HepG2 (cell line): Measurements from ENCODE around the gene CFAP99. TPM values are rescaled to one million over a fixed set of nuclear protein-coding genes. Genes with fewer than 3 reads are reported as not detected.
A peak's percentile ranks its signal among the peaks of the same experiment; 100 is the strongest.
"Not testable (repeated sequence)": the region's sequence is repeated elsewhere in the genome, so short reads cannot be mapped to it uniquely, and the experiment has no call there.

Source experiments
- CEBPB ChIP-seq: IDR thresholded peaks from 2 replicates; pipeline ENCODE4 v1.6.1; 2011; ENCODE audit warnings: low read depth, low read length, improper control_type of control experiment, borderline replicate concordance
- FOXA3 ChIP-seq: IDR thresholded peaks from 2 replicates; pipeline ENCODE4 v1.6.1; 2016; ENCODE audit warnings: missing genetic modification reagents, missing compliant biosample characterization
- FOXJ3 ChIP-seq: sonication (generic); formaldehyde crosslinking; IDR thresholded peaks from 2 replicates; pipeline ENCODE4 v1.4.0; 2020; ENCODE audit warnings: missing genetic modification reagents, mild to moderate bottlenecking, borderline replicate concordance
- HNF4A ChIP-seq: sonication (generic); formaldehyde crosslinking; IDR thresholded peaks from 2 replicates; pipeline ENCODE4 v1.4.0; 2020; ENCODE audit warnings: missing genetic modification reagents
- LCORL ChIP-seq, 2 experiments: fragments of 450-650 bp in 1 of 2; sonication (generic) in 1 of 2; formaldehyde crosslinking in 1 of 2; IDR thresholded peaks; 2 replicates each; pipeline versions ENCODE4 v1.5.0 to v1.6.1; 2017 to 2020; ENCODE audit warnings: antibody characterized with exemption in 1 of 2, missing genetic modification reagents in 1 of 2
- NAIF1 ChIP-seq: sonication (generic); formaldehyde crosslinking; IDR thresholded peaks from 2 replicates; pipeline ENCODE4 v1.5.0; 2020; ENCODE audit warnings: mild to moderate bottlenecking, missing genetic modification reagents, borderline replicate concordance
- NONO ChIP-seq, 2 experiments: fragments of 450-650 bp in 1 of 2; sonication (generic) in 1 of 2; formaldehyde crosslinking in 1 of 2; IDR thresholded peaks in 1 of 2; conservative IDR thresholded peaks in 1 of 2; 2 replicates each; pipeline versions ENCODE4 v1.6.1 to v1.8.0; 2017 to 2022; ENCODE audit warnings: mild to moderate bottlenecking in 1 of 2, missing genetic modification reagents in 1 of 2, moderate library complexity in 1 of 2
- TBL1XR1 ChIP-seq: fragments of 150-350 bp; IDR thresholded peaks from 2 replicates; pipeline ENCODE4 v1.6.1; 2014; ENCODE audit warnings: borderline replicate concordance, low read length; ENCODE audit not compliant: partially characterized antibody
- TRIM24 ChIP-seq: sonication (generic); formaldehyde crosslinking; IDR thresholded peaks from 2 replicates; pipeline ENCODE4 v1.8.0; 2022; ENCODE audit warnings: mild to moderate bottlenecking, missing genetic modification reagents
- ZMYM2 ChIP-seq: sonication (generic); formaldehyde crosslinking; IDR thresholded peaks from 2 replicates; pipeline ENCODE4 v1.8.0; 2022; ENCODE audit warnings: mild to moderate bottlenecking, missing genetic modification reagents
- ZNF350 ChIP-seq: sonication (generic); formaldehyde crosslinking; IDR thresholded peaks from 2 replicates; pipeline ENCODE4 v1.4.0; 2020; ENCODE audit warnings: mild to moderate bottlenecking, low read depth, missing genetic modification reagents, borderline replicate concordance
- polyA plus RNA-seq, 8 experiments: library from polyadenylated mRNA; depleted of rRNA in 3 of 8; stranded (reverse) in 7 of 8; unstranded in 1 of 8; fragments of >200 nt; fragmentation: Illumina TruSeq in 4 of 8; extraction: Trizol in 4 of 8; gene quantifications; 2 replicates each; pipeline versions ENCODE4 v1.2.1 to v1.2.3, GENCODE V29; 2011 to 2016; ENCODE audit warnings: low read depth in 4 of 8, missing spikeins in 1 of 8, mixed read lengths in 1 of 8; ENCODE audit not compliant: insufficient read depth in 1 of 8
- total RNA-seq, 5 experiments: library from RNA; depleted of rRNA; stranded (reverse); fragments of >200 nt; fragmentation: Illumina TruSeq; extraction: Trizol; gene quantifications; 2 replicates each; pipeline ENCODE4 v1.2.3, GENCODE V29; 2016; ENCODE audit warnings: low read depth in 1 of 5
- TF ChIP-seq, protein P1 (sequence below): sonication (generic); formaldehyde crosslinking; IDR thresholded peaks from 2 replicates; pipeline ENCODE4 v1.4.0; 2020; ENCODE audit warnings: missing genetic modification reagents, borderline replicate concordance
- TF ChIP-seq, protein P2 (sequence below): sonication (generic); formaldehyde crosslinking; IDR thresholded peaks from 2 replicates; pipeline ENCODE4 v1.8.0; 2022; ENCODE audit warnings: missing genetic modification reagents, mild to moderate bottlenecking, moderate library complexity, borderline replicate concordance
- TF ChIP-seq, protein P3 (sequence below): sonication (generic); formaldehyde crosslinking; IDR thresholded peaks from 2 replicates; pipeline ENCODE4 v1.4.0; 2020; ENCODE audit warnings: missing genetic modification reagents
- TF ChIP-seq, protein P4 (sequence below): IDR thresholded peaks from 2 replicates; pipeline ENCODE4 v1.4.0; 2020; ENCODE audit warnings: mild to moderate bottlenecking, missing genetic modification reagents

The CFAP99 gene
- total and polyA plus RNA-seq, 2 of the 13 experiments (the other 11 are each of a cell fraction or from before 2014, with no cell fraction given): not detected

DNA sequence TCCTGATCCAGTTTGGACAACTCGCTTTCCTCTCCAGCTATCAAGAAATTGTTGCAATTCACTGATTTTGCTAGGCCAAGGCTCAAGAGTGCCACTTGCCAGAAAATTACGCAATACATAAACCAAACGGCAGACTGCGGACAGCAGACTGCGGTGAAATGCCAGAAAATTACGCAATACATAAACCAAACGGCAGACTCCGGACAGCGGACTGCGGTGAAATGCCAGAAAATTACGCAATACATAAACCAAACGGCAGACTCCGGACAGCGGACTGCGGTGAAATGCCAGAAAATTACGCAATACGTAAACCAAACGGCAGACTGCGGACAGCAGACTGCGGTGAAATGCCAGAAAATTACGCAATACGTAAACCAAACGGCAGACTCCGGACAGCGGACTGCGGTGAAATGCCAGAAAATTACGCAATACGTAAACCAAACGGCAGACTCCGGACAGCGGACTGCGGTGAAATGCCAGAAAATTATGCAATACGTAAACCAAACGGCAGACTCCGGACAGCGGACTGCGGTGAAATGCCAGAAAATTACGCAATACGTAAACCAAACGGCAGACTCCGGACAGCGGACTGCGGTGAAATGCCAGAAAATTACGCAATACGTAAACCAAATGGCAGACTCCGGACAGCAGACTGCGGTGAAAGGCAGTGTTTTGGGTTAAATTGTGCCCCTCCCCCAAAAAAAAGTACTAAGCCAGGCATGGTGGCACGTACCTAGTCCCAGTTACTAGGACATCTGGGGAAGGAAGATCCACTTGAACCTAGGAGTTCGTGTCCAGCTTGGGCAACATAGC lies 11.4 kb downstream of the CFAP99 start (continued):
- TF ChIP-seq, protein P1, sequence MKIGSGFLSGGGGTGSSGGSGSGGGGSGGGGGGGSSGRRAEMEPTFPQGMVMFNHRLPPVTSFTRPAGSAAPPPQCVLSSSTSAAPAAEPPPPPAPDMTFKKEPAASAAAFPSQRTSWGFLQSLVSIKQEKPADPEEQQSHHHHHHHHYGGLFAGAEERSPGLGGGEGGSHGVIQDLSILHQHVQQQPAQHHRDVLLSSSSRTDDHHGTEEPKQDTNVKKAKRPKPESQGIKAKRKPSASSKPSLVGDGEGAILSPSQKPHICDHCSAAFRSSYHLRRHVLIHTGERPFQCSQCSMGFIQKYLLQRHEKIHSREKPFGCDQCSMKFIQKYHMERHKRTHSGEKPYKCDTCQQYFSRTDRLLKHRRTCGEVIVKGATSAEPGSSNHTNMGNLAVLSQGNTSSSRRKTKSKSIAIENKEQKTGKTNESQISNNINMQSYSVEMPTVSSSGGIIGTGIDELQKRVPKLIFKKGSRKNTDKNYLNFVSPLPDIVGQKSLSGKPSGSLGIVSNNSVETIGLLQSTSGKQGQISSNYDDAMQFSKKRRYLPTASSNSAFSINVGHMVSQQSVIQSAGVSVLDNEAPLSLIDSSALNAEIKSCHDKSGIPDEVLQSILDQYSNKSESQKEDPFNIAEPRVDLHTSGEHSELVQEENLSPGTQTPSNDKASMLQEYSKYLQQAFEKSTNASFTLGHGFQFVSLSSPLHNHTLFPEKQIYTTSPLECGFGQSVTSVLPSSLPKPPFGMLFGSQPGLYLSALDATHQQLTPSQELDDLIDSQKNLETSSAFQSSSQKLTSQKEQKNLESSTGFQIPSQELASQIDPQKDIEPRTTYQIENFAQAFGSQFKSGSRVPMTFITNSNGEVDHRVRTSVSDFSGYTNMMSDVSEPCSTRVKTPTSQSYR (CRISPR knock-in tag): peak; percentile 20; the same call in 1 of the 2 replicates
- 0 out of 2 replicates have a peak, but pooled peaks have one; percentile 65 for TF ChIP-seq ZMYM2
- TF ChIP-seq FOXJ3 (CRISPR knock-in tag): peak; percentile 71; the same call in 1 of the 2 replicates
- 0 out of 2 replicates have a peak, but pooled peaks have one; percentile 44 for TF ChIP-seq ZNF350 (CRISPR knock-in tag)
- TF ChIP-seq, protein P2, sequence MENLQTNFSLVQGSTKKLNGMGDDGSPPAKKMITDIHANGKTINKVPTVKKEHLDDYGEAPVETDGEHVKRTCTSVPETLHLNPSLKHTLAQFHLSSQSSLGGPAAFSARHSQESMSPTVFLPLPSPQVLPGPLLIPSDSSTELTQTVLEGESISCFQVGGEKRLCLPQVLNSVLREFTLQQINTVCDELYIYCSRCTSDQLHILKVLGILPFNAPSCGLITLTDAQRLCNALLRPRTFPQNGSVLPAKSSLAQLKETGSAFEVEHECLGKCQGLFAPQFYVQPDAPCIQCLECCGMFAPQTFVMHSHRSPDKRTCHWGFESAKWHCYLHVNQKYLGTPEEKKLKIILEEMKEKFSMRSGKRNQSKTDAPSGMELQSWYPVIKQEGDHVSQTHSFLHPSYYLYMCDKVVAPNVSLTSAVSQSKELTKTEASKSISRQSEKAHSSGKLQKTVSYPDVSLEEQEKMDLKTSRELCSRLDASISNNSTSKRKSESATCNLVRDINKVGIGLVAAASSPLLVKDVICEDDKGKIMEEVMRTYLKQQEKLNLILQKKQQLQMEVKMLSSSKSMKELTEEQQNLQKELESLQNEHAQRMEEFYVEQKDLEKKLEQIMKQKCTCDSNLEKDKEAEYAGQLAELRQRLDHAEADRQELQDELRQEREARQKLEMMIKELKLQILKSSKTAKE (CRISPR knock-in tag): peak; percentile 36; the same call in 1 of the 2 replicates
- TF ChIP-seq, protein P3, sequence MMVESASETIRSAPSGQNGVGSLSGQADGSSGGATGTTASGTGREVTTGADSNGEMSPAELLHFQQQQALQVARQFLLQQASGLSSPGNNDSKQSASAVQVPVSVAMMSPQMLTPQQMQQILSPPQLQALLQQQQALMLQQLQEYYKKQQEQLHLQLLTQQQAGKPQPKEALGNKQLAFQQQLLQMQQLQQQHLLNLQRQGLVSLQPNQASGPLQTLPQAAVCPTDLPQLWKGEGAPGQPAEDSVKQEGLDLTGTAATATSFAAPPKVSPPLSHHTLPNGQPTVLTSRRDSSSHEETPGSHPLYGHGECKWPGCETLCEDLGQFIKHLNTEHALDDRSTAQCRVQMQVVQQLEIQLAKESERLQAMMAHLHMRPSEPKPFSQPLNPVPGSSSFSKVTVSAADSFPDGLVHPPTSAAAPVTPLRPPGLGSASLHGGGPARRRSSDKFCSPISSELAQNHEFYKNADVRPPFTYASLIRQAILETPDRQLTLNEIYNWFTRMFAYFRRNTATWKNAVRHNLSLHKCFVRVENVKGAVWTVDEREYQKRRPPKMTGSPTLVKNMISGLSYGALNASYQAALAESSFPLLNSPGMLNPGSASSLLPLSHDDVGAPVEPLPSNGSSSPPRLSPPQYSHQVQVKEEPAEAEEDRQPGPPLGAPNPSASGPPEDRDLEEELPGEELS (CRISPR knock-in tag): 0 out of 2 replicates have a peak, but pooled peaks have one; percentile 8
- 0 out of 2 replicates have a peak, but pooled peaks have one; percentile 8 for TF ChIP-seq FOXA3 (CRISPR knock-in tag)
- peak; percentile 78; the same call in 1 of the 2 replicates for TF ChIP-seq NAIF1
- peak; percentile 23; the same call in 1 of the 2 replicates for TF ChIP-seq HNF4A (CRISPR knock-in tag)
- TF ChIP-seq TBL1XR1: peak; percentile 88
- not testable (repeated sequence) for TF ChIP-seq LCORL, NONO (IDR thresholded peaks at IDR 0.05)
- TF ChIP-seq LCORL (CRISPR knock-in tag; IDR thresholded peaks at IDR 0.05): peak; percentile 52; the same call in 1 of the 2 replicates
- TF ChIP-seq, protein P4, sequence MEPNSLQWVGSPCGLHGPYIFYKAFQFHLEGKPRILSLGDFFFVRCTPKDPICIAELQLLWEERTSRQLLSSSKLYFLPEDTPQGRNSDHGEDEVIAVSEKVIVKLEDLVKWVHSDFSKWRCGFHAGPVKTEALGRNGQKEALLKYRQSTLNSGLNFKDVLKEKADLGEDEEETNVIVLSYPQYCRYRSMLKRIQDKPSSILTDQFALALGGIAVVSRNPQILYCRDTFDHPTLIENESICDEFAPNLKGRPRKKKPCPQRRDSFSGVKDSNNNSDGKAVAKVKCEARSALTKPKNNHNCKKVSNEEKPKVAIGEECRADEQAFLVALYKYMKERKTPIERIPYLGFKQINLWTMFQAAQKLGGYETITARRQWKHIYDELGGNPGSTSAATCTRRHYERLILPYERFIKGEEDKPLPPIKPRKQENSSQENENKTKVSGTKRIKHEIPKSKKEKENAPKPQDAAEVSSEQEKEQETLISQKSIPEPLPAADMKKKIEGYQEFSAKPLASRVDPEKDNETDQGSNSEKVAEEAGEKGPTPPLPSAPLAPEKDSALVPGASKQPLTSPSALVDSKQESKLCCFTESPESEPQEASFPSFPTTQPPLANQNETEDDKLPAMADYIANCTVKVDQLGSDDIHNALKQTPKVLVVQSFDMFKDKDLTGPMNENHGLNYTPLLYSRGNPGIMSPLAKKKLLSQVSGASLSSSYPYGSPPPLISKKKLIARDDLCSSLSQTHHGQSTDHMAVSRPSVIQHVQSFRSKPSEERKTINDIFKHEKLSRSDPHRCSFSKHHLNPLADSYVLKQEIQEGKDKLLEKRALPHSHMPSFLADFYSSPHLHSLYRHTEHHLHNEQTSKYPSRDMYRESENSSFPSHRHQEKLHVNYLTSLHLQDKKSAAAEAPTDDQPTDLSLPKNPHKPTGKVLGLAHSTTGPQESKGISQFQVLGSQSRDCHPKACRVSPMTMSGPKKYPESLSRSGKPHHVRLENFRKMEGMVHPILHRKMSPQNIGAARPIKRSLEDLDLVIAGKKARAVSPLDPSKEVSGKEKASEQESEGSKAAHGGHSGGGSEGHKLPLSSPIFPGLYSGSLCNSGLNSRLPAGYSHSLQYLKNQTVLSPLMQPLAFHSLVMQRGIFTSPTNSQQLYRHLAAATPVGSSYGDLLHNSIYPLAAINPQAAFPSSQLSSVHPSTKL (CRISPR knock-in tag): peak; percentile 34; the same call in 1 of the 2 replicates
- TF ChIP-seq TRIM24 (CRISPR knock-in tag): peak; percentile 70
- peak; percentile 62; the same call in 1 of the 2 replicates for TF ChIP-seq NONO (CRISPR knock-in tag; conservative IDR thresholded peaks at IDR 0.05)
- peak; percentile 87 for TF ChIP-seq CEBPB
